Liver (tissue), 9 donors: ENCODE data around the gene TLR9. TPM values are rescaled to one million over a fixed set of nuclear protein-coding genes. Genes with fewer than 3 reads are reported as not detected.

ENCODE experiments used
- DNase-seq: peaks from one replicate; pipeline ENCODE4 v3.0.0-alpha.2; 2017; ENCODE audit warnings: low spot score
- H3K27ac ChIP-seq, 2 donors: one replicate each; pipeline ENCODE4 v1.7.0; 2013; ENCODE audit warnings: inconsistent platforms in 2 of 2, low read length in 2 of 2, control low read depth in 1 of 2, low read depth in 1 of 2, mild to moderate bottlenecking in 1 of 2
- H3K27me3 ChIP-seq, 4 donors: one replicate each; pipeline versions ENCODE4 v1.6.1 to v1.7.0; 2013; ENCODE audit warnings: low read length in 3 of 4, inconsistent platforms in 1 of 4, mild to moderate bottlenecking in 1 of 4, moderate library complexity in 1 of 4; ENCODE audit not compliant: control insufficient read depth in 4 of 4, insufficient read depth in 4 of 4
- H3K36me3 ChIP-seq, 4 donors: one replicate each; pipeline versions ENCODE4 v1.6.1 to v1.7.0; 2013; ENCODE audit warnings: low read length in 3 of 4, mild to moderate bottlenecking in 3 of 4, low read depth in 1 of 4, moderate library complexity in 1 of 4; ENCODE audit not compliant: control insufficient read depth in 4 of 4, insufficient read depth in 3 of 4
- H3K4me1 ChIP-seq, 4 donors: one replicate each; pipeline versions ENCODE4 v1.6.1 to v1.7.0; 2013; ENCODE audit warnings: low read length in 3 of 4, mild to moderate bottlenecking in 3 of 4, moderate library complexity in 1 of 4; ENCODE audit not compliant: control insufficient read depth in 4 of 4, insufficient read depth in 4 of 4
- H3K4me3 ChIP-seq, 3 donors: one replicate each; pipeline versions ENCODE4 v1.6.1 to v1.7.0; 2013; ENCODE audit warnings: low read length in 3 of 3, control low read depth in 1 of 3, low read depth in 1 of 3, mild to moderate bottlenecking in 1 of 3
- H3K9ac ChIP-seq, 2 donors: one replicate each; pipeline ENCODE4 v1.7.0; 2013; ENCODE audit warnings: low read length in 2 of 2, mild to moderate bottlenecking in 2 of 2, moderate library complexity in 2 of 2, control low read depth in 1 of 2, low read depth in 1 of 2
- H3K9me3 ChIP-seq, 4 donors: one replicate each; pipeline versions ENCODE4 v1.6.1 to v1.7.0; 2013; ENCODE audit warnings: low read length in 3 of 4; ENCODE audit not compliant: control insufficient read depth in 4 of 4
- EGR1 ChIP-seq, 2 donors: IDR thresholded peaks; 2 replicates each; pipeline ENCODE4 v1.6.1; 2016 to 2018; ENCODE audit warnings: antibody characterized with exemption in 2 of 2, low read depth in 2 of 2
- FOXA1 ChIP-seq: IDR thresholded peaks from 2 replicates; pipeline ENCODE4 v1.6.1; 2016; ENCODE audit warnings: antibody characterized with exemption
- FOXA2 ChIP-seq: IDR thresholded peaks from 2 replicates; pipeline ENCODE4 v1.6.1; 2016; ENCODE audit warnings: antibody characterized with exemption
- GABPA ChIP-seq, 2 donors: IDR thresholded peaks in 1 of 2; conservative IDR thresholded peaks in 1 of 2; 2 replicates each; pipeline ENCODE4 v1.6.1; 2016; ENCODE audit warnings: antibody characterized with exemption in 2 of 2, mild to moderate bottlenecking in 1 of 2, moderate library complexity in 1 of 2
- HNF4A ChIP-seq, 2 donors: conservative IDR thresholded peaks; 2 replicates each; pipeline ENCODE4 v1.6.1; 2016; ENCODE audit warnings: antibody characterized with exemption in 2 of 2, mild to moderate bottlenecking in 2 of 2
- HNF4G ChIP-seq: IDR thresholded peaks from 2 replicates; pipeline ENCODE4 v1.6.1; 2016; ENCODE audit warnings: antibody characterized with exemption
- JUND ChIP-seq, 2 donors: IDR thresholded peaks; 2 replicates each; pipeline ENCODE4 v1.6.1; 2016; ENCODE audit warnings: antibody characterized with exemption in 2 of 2
- NR2F2 ChIP-seq: IDR thresholded peaks from 2 replicates; pipeline ENCODE4 v1.6.1; 2016; ENCODE audit warnings: antibody characterized with exemption
- RAD21 ChIP-seq, 2 donors: IDR thresholded peaks; 2 replicates each; pipeline ENCODE4 v1.6.1; 2016; ENCODE audit warnings: antibody characterized with exemption in 2 of 2, mild to moderate bottlenecking in 2 of 2
- RXRA ChIP-seq, 2 donors: IDR thresholded peaks; 2 replicates each; pipeline ENCODE4 v1.6.1; 2017 to 2018; ENCODE audit warnings: antibody characterized with exemption in 2 of 2, mild to moderate bottlenecking in 1 of 2
- SP1 ChIP-seq: IDR thresholded peaks from 2 replicates; pipeline ENCODE4 v1.6.1; 2018; ENCODE audit warnings: antibody characterized with exemption, mild to moderate bottlenecking
- TAF1 ChIP-seq: conservative IDR thresholded peaks from 2 replicates; pipeline ENCODE4 v1.6.1; 2016; ENCODE audit warnings: antibody characterized with exemption, mild to moderate bottlenecking
- YY1 ChIP-seq: IDR thresholded peaks from 2 replicates; pipeline ENCODE4 v1.6.1; 2016; ENCODE audit warnings: antibody characterized with exemption, mild to moderate bottlenecking
- WGBS: extraction: QIAGEN DNeasy Blood & Tissue Kit; methylation state at CpG from one replicate; pipeline ENCODE4 v1.1.7; 2013; 5-methylcytosine and 5-hydroxymethylcytosine counted together
- polyA plus RNA-seq, 2 donors: library from polyadenylated mRNA; stranded (reverse) in 1 of 2; unstranded in 1 of 2; fragments of 200-250 nt in 1 of 2; fragments of >200 nt in 1 of 2; fragmentation: Nextera tagmentation in 1 of 2; extraction: Ambion mirVana in 1 of 2; gene quantifications; one replicate each; pipeline versions ENCODE4 v1.2.1 to v1.2.3, GENCODE V29; 2013 to 2015
- total RNA-seq, 2 donors: library from RNA; depleted of rRNA; stranded (reverse); fragments of >200 nt; gene quantifications; one replicate each; pipeline ENCODE4 v1.2.3, GENCODE V29; 2014
- TF ChIP-seq, protein P1 (sequence below): IDR thresholded peaks from 2 replicates; pipeline ENCODE4 v1.6.1; 2016; ENCODE audit warnings: antibody characterized with exemption
- TF ChIP-seq, protein P2 (sequence below): fragments of 150-350 bp; IDR thresholded peaks from 2 replicates; pipeline ENCODE4 v1.5.1; 2017; ENCODE audit warnings: improper control_type of control experiment, low read depth, low read length; ENCODE audit not compliant: missing input control
- TF ChIP-seq, protein P3 (sequence below): IDR thresholded peaks from 2 replicates; pipeline ENCODE4 v1.6.1; 2016; ENCODE audit warnings: antibody characterized with exemption
- TF ChIP-seq, protein P4 (sequence below): IDR thresholded peaks from 2 replicates; pipeline ENCODE4 v1.6.1; 2016; ENCODE audit warnings: antibody characterized with exemption, mild to moderate bottlenecking
- TF ChIP-seq, protein P5 (sequence below): IDR thresholded peaks from 2 replicates; pipeline ENCODE4 v1.6.1; 2016; ENCODE audit warnings: antibody characterized with exemption
- donor health status: healthy.
- donor health status: healthy.
- donor health status: healthy.
- donor health status: healthy.
- donor health status: healthy.

TLR9 gene
- total and polyA plus RNA-seq, 4 donors, result 0.02 TPM; not detected in 3

DNA sequence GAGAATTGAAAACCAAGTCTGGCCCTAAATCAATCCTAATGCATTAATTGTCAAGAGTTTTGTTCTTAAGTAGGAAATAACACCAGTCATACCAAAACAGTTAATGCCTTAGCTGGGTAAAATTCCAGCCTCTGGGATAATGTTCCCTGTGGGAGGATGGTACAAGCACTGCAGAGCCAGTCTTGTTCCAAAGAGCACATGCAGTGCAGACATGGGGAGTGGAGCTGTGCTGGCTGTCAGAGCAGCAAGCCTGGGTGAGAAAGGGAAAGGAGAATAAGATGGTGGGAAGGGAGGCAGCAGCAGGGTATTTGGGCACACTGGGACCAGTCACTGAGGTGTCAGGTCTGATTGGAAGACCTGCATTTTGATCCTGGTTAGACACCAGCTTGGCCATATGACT is 15.4 kb downstream of the TLR9 start:
- TF ChIP-seq FOXA2 (no peak), HNF4A (conservative IDR thresholded peaks at IDR 0.05) (peak in 1 of 2 donors; percentile 2)
- Histone ChIP-seq H3K36me3 (peaks cover 22 to 82% (median 76%) of the 10 kb centered on the region in 4 donors), H3K27me3 (no peaks in the 10 kb centered on the region), H3K4me3 (no peak overlapping the region), H3K27ac (peak overlapping the region; percentile 85 to 96), H3K4me1 (peaks cover 3 to 67% (median 47%) of the 10 kb centered on the region in 4 donors), H3K9ac (no peak overlapping the region), H3K9me3 (no peaks in the 10 kb centered on the region)
- DNase-seq, result no peak

DNA sequence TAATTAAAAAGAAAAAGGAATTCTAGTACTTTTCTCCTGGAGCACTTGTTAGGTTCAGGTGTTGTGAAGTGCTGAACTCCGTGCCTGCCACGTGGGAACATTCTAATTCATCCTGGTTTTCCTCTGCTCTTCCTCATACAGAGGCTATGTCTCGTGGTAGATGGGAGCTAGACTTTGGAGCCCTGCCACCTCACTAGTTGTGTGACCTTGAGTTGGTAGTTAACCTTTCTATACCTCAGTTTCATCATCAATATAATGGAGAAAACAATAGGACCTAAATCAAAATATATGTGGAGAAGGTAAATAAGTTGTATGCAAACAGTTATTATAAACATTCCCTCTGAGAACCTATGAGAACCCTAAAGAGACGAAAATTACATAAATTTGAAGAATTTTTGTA is 16.9 kb downstream of the TLR9 start:
- peak overlapping the region in 1 of 2 donors; percentile 46 for H3K9ac ChIP-seq
- H3K27me3 ChIP-seq, result no peaks in the 10 kb centered on the region
- TF ChIP-seq, protein P1, sequence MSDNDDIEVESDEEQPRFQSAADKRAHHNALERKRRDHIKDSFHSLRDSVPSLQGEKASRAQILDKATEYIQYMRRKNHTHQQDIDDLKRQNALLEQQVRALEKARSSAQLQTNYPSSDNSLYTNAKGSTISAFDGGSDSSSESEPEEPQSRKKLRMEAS, result peak; percentile 40
- TF ChIP-seq FOXA2 (peak; percentile 2), HNF4G (no peak), TAF1 (no peak), GABPA (IDR thresholded peaks at IDR 0.05 in 1 of 2, conservative IDR thresholded peaks at IDR 0.05 in 1 of 2) (no peak), JUND (IDR thresholded peaks at IDR 0.05) (peak in 1 of 2 donors; percentile 20), RXRA (IDR thresholded peaks at IDR 0.05) (peak in 1 of 2 donors; percentile 49), NR2F2 (no peak), EGR1 (IDR thresholded peaks at IDR 0.05; ENCODE audit: low read depth in 2 of 2) (no peak), YY1 (no peak), HNF4A (conservative IDR thresholded peaks at IDR 0.05) (peak in 1 of 2 donors; percentile 49), FOXA1 (no peak), SP1 (peak; percentile 28), RAD21 (IDR thresholded peaks at IDR 0.05) (peak in 1 of 2 donors; percentile 9)
- TF ChIP-seq, protein P2, sequence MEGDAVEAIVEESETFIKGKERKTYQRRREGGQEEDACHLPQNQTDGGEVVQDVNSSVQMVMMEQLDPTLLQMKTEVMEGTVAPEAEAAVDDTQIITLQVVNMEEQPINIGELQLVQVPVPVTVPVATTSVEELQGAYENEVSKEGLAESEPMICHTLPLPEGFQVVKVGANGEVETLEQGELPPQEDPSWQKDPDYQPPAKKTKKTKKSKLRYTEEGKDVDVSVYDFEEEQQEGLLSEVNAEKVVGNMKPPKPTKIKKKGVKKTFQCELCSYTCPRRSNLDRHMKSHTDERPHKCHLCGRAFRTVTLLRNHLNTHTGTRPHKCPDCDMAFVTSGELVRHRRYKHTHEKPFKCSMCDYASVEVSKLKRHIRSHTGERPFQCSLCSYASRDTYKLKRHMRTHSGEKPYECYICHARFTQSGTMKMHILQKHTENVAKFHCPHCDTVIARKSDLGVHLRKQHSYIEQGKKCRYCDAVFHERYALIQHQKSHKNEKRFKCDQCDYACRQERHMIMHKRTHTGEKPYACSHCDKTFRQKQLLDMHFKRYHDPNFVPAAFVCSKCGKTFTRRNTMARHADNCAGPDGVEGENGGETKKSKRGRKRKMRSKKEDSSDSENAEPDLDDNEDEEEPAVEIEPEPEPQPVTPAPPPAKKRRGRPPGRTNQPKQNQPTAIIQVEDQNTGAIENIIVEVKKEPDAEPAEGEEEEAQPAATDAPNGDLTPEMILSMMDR, result no peak
- TF ChIP-seq, protein P3, sequence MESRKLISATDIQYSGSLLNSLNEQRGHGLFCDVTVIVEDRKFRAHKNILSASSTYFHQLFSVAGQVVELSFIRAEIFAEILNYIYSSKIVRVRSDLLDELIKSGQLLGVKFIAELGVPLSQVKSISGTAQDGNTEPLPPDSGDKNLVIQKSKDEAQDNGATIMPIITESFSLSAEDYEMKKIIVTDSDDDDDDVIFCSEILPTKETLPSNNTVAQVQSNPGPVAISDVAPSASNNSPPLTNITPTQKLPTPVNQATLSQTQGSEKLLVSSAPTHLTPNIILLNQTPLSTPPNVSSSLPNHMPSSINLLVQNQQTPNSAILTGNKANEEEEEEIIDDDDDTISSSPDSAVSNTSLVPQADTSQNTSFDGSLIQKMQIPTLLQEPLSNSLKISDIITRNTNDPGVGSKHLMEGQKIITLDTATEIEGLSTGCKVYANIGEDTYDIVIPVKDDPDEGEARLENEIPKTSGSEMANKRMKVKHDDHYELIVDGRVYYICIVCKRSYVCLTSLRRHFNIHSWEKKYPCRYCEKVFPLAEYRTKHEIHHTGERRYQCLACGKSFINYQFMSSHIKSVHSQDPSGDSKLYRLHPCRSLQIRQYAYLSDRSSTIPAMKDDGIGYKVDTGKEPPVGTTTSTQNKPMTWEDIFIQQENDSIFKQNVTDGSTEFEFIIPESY, result no peak
- TF ChIP-seq, protein P4, sequence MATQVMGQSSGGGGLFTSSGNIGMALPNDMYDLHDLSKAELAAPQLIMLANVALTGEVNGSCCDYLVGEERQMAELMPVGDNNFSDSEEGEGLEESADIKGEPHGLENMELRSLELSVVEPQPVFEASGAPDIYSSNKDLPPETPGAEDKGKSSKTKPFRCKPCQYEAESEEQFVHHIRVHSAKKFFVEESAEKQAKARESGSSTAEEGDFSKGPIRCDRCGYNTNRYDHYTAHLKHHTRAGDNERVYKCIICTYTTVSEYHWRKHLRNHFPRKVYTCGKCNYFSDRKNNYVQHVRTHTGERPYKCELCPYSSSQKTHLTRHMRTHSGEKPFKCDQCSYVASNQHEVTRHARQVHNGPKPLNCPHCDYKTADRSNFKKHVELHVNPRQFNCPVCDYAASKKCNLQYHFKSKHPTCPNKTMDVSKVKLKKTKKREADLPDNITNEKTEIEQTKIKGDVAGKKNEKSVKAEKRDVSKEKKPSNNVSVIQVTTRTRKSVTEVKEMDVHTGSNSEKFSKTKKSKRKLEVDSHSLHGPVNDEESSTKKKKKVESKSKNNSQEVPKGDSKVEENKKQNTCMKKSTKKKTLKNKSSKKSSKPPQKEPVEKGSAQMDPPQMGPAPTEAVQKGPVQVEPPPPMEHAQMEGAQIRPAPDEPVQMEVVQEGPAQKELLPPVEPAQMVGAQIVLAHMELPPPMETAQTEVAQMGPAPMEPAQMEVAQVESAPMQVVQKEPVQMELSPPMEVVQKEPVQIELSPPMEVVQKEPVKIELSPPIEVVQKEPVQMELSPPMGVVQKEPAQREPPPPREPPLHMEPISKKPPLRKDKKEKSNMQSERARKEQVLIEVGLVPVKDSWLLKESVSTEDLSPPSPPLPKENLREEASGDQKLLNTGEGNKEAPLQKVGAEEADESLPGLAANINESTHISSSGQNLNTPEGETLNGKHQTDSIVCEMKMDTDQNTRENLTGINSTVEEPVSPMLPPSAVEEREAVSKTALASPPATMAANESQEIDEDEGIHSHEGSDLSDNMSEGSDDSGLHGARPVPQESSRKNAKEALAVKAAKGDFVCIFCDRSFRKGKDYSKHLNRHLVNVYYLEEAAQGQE, result no peak
- TF ChIP-seq, protein P5, sequence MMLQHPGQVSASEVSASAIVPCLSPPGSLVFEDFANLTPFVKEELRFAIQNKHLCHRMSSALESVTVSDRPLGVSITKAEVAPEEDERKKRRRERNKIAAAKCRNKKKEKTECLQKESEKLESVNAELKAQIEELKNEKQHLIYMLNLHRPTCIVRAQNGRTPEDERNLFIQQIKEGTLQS, result no peak
- no peaks in the 10 kb centered on the region for H3K9me3 ChIP-seq
- peaks cover 3 to 77% (median 52%) of the 10 kb centered on the region in 4 donors for H3K4me1 ChIP-seq
- H3K27ac ChIP-seq, result peak overlapping the region; percentile 56 to 96
- WGBS, result 66% methylated on average over 4 of the region's 4 CpGs
- no peak overlapping the region for H3K4me3 ChIP-seq
- peaks cover 16 to 81% (median 75%) of the 10 kb centered on the region in 4 donors for H3K36me3 ChIP-seq
- no peak for DNase-seq
